ENCODE data around the gene MMP15. TPM values are rescaled to one million over a fixed set of nuclear protein-coding genes. Genes with fewer than 3 reads are reported as not detected.
"Not testable (repeated sequence)": the region's sequence is repeated elsewhere in the genome, so short reads cannot be mapped to it uniquely, and the experiment has no call there.

MMP15 gene
- total and polyA plus RNA-seq, 2 donors (not counting 3 experiments of a cell fraction or from before 2014, with no cell fraction given) = 12.6 to 16.0 TPM

- H4K20me1 ChIP-seq (replicated peaks; ENCODE audit: control insufficient read depth, extremely low read depth, insufficient read depth, low read length) = no peaks in the 10 kb centered on the region
- H3K4me3 ChIP-seq (replicated peaks in 1 of 3; ENCODE audit: insufficient read depth in 1 of 3, low read depth in 1 of 3, low read length in 3 of 3) = no peak overlapping the region
- H3K4me2 ChIP-seq (ENCODE audit: insufficient read depth, low read length) = no peak overlapping the region
- no peaks in the 10 kb centered on the region for H3K9me1 ChIP-seq (replicated peaks; ENCODE audit: control insufficient read depth, extremely low read depth, insufficient read depth, low read length)
- BruUV-seq (replicated peaks) = no TSS peak
- no peaks in the 10 kb centered on the region for H3K9me3 ChIP-seq (replicated peaks; ENCODE audit: control insufficient read depth, insufficient read depth, low read length)
- H3K79me2 ChIP-seq (ENCODE audit: control insufficient read depth, insufficient read depth, low read length) = no peaks in the 10 kb centered on the region
- no peak overlapping the region for H3K9ac ChIP-seq (replicated peaks; ENCODE audit: extremely low read depth, insufficient read depth, low read length)
- dilution Hi-C loops (cut with MboI; ENCODE audit: extremely low pct_ligation_motif_present, low sequenced_read_pairs) = no loop called here
- FAIRE-seq (no peak), DNase-seq (ENCODE audit: low read depth, low spot score) (no peak)
- no peak for TF ChIP-seq FOS (IDR thresholded peaks at IDR 0.05; ENCODE audit: borderline replicate concordance, insufficient read depth, low read length)
- TF ChIP-seq GATA2 (IDR thresholded peaks at IDR 0.05; ENCODE audit: insufficient read depth, insufficient read length, low read depth, low read length) = no peak
- TF ChIP-seq EZH2 (IDR thresholded peaks at IDR 0.05; ENCODE audit: borderline replicate concordance, low read depth, low read length, severe bottlenecking) = no peak
- POLR2A ChIA-PET = no interaction called here
- no peak overlapping the region for H3K27ac ChIP-seq (ENCODE audit: insufficient read depth, low read depth, low read length)
- no peak overlapping the region for H2AFZ ChIP-seq (ENCODE audit: low read depth, low read length)
- intact Hi-C loops (cut with micrococcal nuclease) = no loop called here
- no peaks in the 10 kb centered on the region for H3K36me3 ChIP-seq (ENCODE audit: control insufficient read depth in 2 of 2, extremely low read depth in 1 of 2, insufficient read depth in 2 of 2, low read length in 2 of 2)
- H3K4me1 ChIP-seq (ENCODE audit: control insufficient read depth, extremely low read depth, insufficient read depth, low read length) = no peaks in the 10 kb centered on the region
- no peaks in the 10 kb centered on the region for H3K27me3 ChIP-seq (ENCODE audit: control insufficient read depth in 2 of 2, insufficient read depth in 2 of 2, low read length in 2 of 2)
- CTCF ChIA-PET = interaction anchor here (1.4 to 2.1 kb wide), 2 partner anchors 27 to 171 kb away, joined by 3 to 8 read pairs; no protein-coding TSS in a partner anchor
Observed at GRCh38 chr16:58070585-58070984, 45.0 kb downstream of the MMP15 start.

- H3K9me3 ChIP-seq (replicated peaks; ENCODE audit: control insufficient read depth, insufficient read depth, low read length); intact Hi-C loops (cut with micrococcal nuclease); H3K27ac ChIP-seq (ENCODE audit: insufficient read depth, low read depth, low read length); H3K9me1 ChIP-seq (replicated peaks; ENCODE audit: control insufficient read depth, extremely low read depth, insufficient read depth, low read length); POLR2A ChIA-PET; H4K20me1 ChIP-seq (replicated peaks; ENCODE audit: control insufficient read depth, extremely low read depth, insufficient read depth, low read length); DNase-seq (ENCODE audit: low read depth, low spot score); H3K36me3 ChIP-seq (ENCODE audit: control insufficient read depth in 2 of 2, extremely low read depth in 1 of 2, insufficient read depth in 2 of 2, low read length in 2 of 2); H2AFZ ChIP-seq (ENCODE audit: low read depth, low read length); H3K4me2 ChIP-seq (ENCODE audit: insufficient read depth, low read length); H3K9ac ChIP-seq (replicated peaks; ENCODE audit: extremely low read depth, insufficient read depth, low read length); BruUV-seq (replicated peaks); H3K4me1 ChIP-seq (ENCODE audit: control insufficient read depth, extremely low read depth, insufficient read depth, low read length); H3K79me2 ChIP-seq (ENCODE audit: control insufficient read depth, insufficient read depth, low read length); H3K27me3 ChIP-seq (ENCODE audit: control insufficient read depth in 2 of 2, insufficient read depth in 2 of 2, low read length in 2 of 2); H3K4me3 ChIP-seq (replicated peaks in 1 of 3; ENCODE audit: insufficient read depth in 1 of 3, low read depth in 1 of 3, low read length in 3 of 3); dilution Hi-C loops (cut with MboI; ENCODE audit: extremely low pct_ligation_motif_present, low sequenced_read_pairs); FAIRE-seq; CTCF ChIA-PET: not testable (repeated sequence)
Observed at GRCh38 chr16:58072134-58072533, 46.6 kb downstream of the MMP15 start.

- H3K4me2 ChIP-seq (ENCODE audit: insufficient read depth, low read length); H3K4me1 ChIP-seq (ENCODE audit: control insufficient read depth, extremely low read depth, insufficient read depth, low read length); H2AFZ ChIP-seq (ENCODE audit: low read depth, low read length); H3K9ac ChIP-seq (replicated peaks; ENCODE audit: extremely low read depth, insufficient read depth, low read length); DNase-seq (ENCODE audit: low read depth, low spot score); POLR2A ChIA-PET; intact Hi-C loops (cut with micrococcal nuclease); H3K79me2 ChIP-seq (ENCODE audit: control insufficient read depth, insufficient read depth, low read length); H3K36me3 ChIP-seq (ENCODE audit: control insufficient read depth in 2 of 2, extremely low read depth in 1 of 2, insufficient read depth in 2 of 2, low read length in 2 of 2); CTCF ChIA-PET; dilution Hi-C loops (cut with MboI; ENCODE audit: extremely low pct_ligation_motif_present, low sequenced_read_pairs); H3K9me3 ChIP-seq (replicated peaks; ENCODE audit: control insufficient read depth, insufficient read depth, low read length); FAIRE-seq; BruUV-seq (replicated peaks); H4K20me1 ChIP-seq (replicated peaks; ENCODE audit: control insufficient read depth, extremely low read depth, insufficient read depth, low read length); H3K27ac ChIP-seq (ENCODE audit: insufficient read depth, low read depth, low read length); H3K4me3 ChIP-seq (replicated peaks in 1 of 3; ENCODE audit: insufficient read depth in 1 of 3, low read depth in 1 of 3, low read length in 3 of 3); H3K27me3 ChIP-seq (ENCODE audit: control insufficient read depth in 2 of 2, insufficient read depth in 2 of 2, low read length in 2 of 2); H3K9me1 ChIP-seq (replicated peaks; ENCODE audit: control insufficient read depth, extremely low read depth, insufficient read depth, low read length): not testable (repeated sequence)
Observed at GRCh38 chr16:58073086-58073485, 47.5 kb downstream of the MMP15 start.

Measured in endothelial cell of umbilical vein (primary cell).